ENCODE measurements around the gene STK32B. TPM values are rescaled to one million over a fixed set of nuclear protein-coding genes. Genes with fewer than 3 reads are reported as not detected.
A peak's percentile ranks its signal among the peaks of the same experiment; 100 is the strongest.
"Not testable (repeated sequence)": the region's sequence is repeated elsewhere in the genome, so short reads cannot be mapped to it uniquely, and the experiment has no call there.

The STK32B gene
- polyA plus RNA-seq, 6 donors from 2014 or later = 0.27 to 4.7 (median 1.2) TPM; not detected in 2

DNA sequence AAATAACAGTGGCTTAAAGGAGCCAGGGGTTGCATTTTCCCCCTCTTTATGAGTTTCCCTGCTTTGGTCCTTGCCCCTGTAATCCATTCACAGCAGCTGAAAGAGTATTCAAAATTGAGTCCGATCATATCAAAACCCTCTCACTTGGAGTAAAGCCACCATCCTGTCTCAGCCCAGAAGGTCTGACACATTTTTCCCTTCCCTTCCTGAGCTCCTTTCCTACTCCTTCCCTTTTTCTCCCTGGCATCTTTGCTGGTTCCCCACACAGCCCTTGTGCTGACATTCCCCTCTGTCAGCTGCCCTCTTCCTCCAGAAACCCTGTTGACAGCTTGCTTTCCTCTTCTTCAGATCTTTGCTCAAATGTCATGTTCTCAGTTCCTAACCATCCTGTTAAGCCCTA, 361.5 kb downstream of the STK32B start:
- H3K27ac Mint-ChIP-seq = peak overlapping the region in 2 of 6 donors; percentile 26 to 51
- peaks cover 10 to 39% (median 28%) of the 10 kb centered on the region in 3 donors for H3K4me1 Mint-ChIP-seq
- H3K4me3 Mint-ChIP-seq = no peak overlapping the region
- peaks cover 0 to 10% of the 10 kb centered on the region in 2 donors for H3K36me3 Mint-ChIP-seq
- ATAC-seq (ENCODE audit: low read depth in 2 of 2) (no peak), DNase-seq (no peak)
- H3K27me3 Mint-ChIP-seq = no peaks in the 10 kb centered on the region
- H3K9me3 Mint-ChIP-seq = peaks cover 5 to 19% (median 12%) of the 10 kb centered on the region in 7 donors

DNA sequence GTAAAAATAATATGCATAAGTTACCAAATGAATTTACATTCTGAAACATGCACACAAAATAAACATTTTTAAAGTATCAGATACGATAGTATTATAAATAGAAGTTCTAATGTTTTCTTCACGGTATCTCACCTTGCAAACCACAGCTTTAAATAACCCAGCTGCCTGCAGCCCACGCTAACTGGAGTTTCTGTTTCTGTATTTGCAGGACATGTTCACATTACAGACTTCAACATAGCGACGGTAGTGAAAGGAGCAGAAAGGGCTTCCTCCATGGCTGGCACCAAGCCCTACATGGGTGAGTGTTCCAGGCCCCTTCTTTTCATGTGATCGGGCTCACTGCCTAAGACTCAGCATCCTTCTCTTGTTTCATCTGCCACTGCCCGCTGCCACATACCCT, 365.4 kb downstream of the STK32B start:
- peak overlapping the region in 2 of 6 donors; percentile 67 to 74 for H3K27ac Mint-ChIP-seq
- ATAC-seq (ENCODE audit: low read depth in 2 of 2) (peak; percentile 56 to 70), DNase-seq (peak; percentile 20)
- H3K27me3 Mint-ChIP-seq = no peaks in the 10 kb centered on the region
- peaks cover 5 to 10% of the 10 kb centered on the region in 2 donors for H3K36me3 Mint-ChIP-seq
- H3K4me3 Mint-ChIP-seq = peak overlapping the region in 6 of 8 donors; percentile 16 to 89 (median 42)
- peaks cover 15 to 39% (median 28%) of the 10 kb centered on the region in 3 donors for H3K4me1 Mint-ChIP-seq
- peaks cover 3 to 29% (median 17%) of the 10 kb centered on the region in 7 donors for H3K9me3 Mint-ChIP-seq

DNA sequence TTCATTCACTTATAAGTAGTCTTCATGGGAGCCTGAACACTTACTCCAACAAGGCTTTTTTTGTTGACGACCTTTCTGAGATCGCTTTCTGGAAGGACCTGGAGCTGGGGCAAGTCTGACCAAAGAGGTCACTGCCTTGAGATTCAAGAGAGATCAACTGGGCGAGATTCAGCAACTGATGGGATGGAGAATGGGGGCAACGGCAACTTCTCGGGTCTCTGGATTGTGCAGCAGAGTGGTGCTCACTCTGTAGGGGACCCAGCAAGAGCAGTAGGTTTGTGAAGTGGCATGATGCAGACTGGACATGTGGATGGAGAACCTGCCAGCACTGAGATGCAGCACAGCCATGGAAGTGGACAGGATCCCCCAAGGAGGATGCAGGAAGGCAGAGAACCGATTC, 369.0 kb downstream of the STK32B start:
- no peak for ATAC-seq (ENCODE audit: low read depth in 2 of 2)
- peaks cover 10 to 23% (median 22%) of the 10 kb centered on the region in 3 donors for H3K4me1 Mint-ChIP-seq
- no peak overlapping the region for H3K4me3 Mint-ChIP-seq
- H3K36me3 Mint-ChIP-seq = peaks cover 5 to 10% of the 10 kb centered on the region in 2 donors
- peak overlapping the region in 1 of 6 donors; percentile 88 for H3K27ac Mint-ChIP-seq
- H3K9me3 Mint-ChIP-seq = peaks cover 3 to 29% (median 17%) of the 10 kb centered on the region in 7 donors
- no peak for DNase-seq
- H3K27me3 Mint-ChIP-seq = no peaks in the 10 kb centered on the region

DNA sequence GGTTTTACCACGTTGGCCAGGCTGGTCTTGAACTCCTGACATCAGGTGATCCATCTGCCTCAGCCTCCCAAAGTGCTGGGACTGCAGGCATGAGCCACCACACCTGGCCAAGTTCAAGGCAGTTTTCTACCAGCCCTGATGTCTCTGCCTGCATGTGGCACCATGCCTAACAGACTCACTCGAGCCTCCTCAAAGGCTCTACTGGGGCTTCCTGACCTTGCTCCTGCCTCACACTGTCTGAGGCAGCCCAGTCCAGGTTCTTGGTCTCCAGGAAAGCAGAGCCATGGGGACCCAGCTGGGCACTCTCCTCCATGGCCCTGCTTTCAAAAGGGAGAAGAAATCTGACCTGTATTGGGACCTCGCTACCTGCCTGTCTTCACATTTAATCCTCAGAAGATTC, 370.1 kb downstream of the STK32B start:
- no peak overlapping the region for H3K27ac Mint-ChIP-seq
- DNase-seq (no peak), ATAC-seq (ENCODE audit: low read depth in 2 of 2) (no peak)
- H3K4me3 Mint-ChIP-seq = no peak overlapping the region
- H3K27me3 Mint-ChIP-seq = no peaks in the 10 kb centered on the region
- H3K36me3 Mint-ChIP-seq = peaks cover 5 to 10% of the 10 kb centered on the region in 2 donors
- H3K9me3 Mint-ChIP-seq = peaks cover 3 to 29% (median 15%) of the 10 kb centered on the region in 7 donors
- H3K4me1 Mint-ChIP-seq = peaks cover 5 to 11% (median 10%) of the 10 kb centered on the region in 3 donors

DNA sequence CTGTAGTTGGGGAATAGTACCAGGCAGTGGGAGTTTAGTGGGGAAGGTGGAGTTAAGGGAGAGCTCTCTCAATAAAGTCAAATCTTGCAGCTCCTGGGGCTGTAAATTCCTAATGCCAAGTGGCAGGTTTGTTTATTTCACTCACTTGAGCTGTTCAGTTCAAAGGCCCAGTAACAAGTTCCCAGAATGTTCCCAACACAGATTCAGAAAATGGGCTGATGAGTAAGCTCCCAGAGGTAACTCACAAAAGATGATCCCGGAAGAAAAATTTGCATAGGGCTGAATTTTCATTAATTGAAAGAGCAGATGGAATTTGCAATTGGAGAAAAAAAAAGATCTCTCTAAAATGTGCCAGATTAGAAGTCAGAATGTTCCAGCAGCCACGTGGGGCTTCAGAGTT, 370.9 kb downstream of the STK32B start:
- no peak overlapping the region for H3K27ac Mint-ChIP-seq
- no peaks in the 10 kb centered on the region for H3K27me3 Mint-ChIP-seq
- peaks cover 5% of the 10 kb centered on the region in 2 donors for H3K36me3 Mint-ChIP-seq

DNA sequence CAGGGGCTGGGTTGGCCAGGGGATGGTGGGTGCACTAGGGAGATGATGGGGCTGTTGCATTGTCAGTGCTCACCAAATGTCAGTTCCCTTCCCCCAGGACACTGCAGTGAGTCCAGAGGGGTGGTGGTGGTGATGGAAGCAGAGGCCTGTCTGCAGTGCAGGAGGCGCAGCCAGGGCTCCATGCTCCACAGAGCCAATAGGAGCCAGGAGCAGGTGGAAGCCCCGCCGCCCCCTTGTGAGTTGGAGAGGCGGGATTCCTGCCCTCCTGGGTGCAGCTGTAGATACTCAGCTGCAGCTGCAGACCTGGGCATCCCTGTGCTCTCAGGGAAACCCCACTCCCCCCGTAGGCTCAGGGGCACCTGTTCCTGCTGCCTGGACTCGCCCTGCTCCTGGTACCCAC, 372.4 kb downstream of the STK32B start:
- no peak for ATAC-seq (ENCODE audit: low read depth in 2 of 2)
- Mint-ChIP-seq H3K4me3 (no peak overlapping the region), H3K27ac (peak overlapping the region in 1 of 6 donors; percentile 74), H3K27me3 (no peaks in the 10 kb centered on the region), H3K36me3 (peaks cover 0 to 5% of the 10 kb centered on the region in 2 donors), H3K4me1 (peaks cover 0 to 5% (median 0%) of the 10 kb centered on the region in 3 donors), H3K9me3 (peaks cover 0 to 10% (median 3%) of the 10 kb centered on the region in 7 donors)
- DNase-seq = no peak

More for the DNA sequence above, 370.9 kb downstream of the STK32B start:
- ATAC-seq (ENCODE audit: low read depth in 2 of 2) (no peak), DNase-seq (no peak)
- Mint-ChIP-seq H3K9me3 (peaks cover 0 to 23% (median 11%) of the 10 kb centered on the region in 7 donors), H3K4me3 (no peak overlapping the region), H3K4me1 (peaks cover 3 to 5% (median 4%) of the 10 kb centered on the region in 3 donors)

DNA sequence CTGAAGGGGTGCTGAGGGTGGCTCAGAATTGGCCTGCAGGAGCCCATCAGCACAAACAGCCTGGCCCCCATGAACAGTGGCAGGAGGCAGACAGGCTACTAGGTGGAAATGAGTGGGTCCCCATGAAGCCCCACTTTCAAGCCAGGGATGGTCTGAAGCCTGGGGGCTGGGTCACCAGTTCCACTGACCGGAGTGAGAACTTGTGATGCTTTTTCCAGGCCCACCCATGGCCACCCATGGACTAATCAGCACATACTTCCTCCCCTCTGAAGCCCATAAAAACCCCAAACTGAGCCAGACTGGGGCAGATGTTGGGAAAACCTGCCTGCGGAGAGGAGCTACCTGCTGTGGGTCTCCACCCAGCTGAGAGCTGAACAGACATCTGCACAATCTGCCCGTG, 372.9 kb downstream of the STK32B start:
- peaks cover under 1 to 10% (median 3%) of the 10 kb centered on the region in 7 donors for H3K9me3 Mint-ChIP-seq
- DNase-seq (no peak), ATAC-seq (ENCODE audit: low read depth in 2 of 2) (no peak)
- peak overlapping the region in 1 of 6 donors; percentile 1 for H3K27ac Mint-ChIP-seq
- no peak overlapping the region for H3K4me3 Mint-ChIP-seq
- peaks cover 0 to 5% (median 0%) of the 10 kb centered on the region in 3 donors for H3K4me1 Mint-ChIP-seq
- H3K36me3 Mint-ChIP-seq = peaks cover 0 to 5% of the 10 kb centered on the region in 2 donors
- no peaks in the 10 kb centered on the region for H3K27me3 Mint-ChIP-seq

DNA sequence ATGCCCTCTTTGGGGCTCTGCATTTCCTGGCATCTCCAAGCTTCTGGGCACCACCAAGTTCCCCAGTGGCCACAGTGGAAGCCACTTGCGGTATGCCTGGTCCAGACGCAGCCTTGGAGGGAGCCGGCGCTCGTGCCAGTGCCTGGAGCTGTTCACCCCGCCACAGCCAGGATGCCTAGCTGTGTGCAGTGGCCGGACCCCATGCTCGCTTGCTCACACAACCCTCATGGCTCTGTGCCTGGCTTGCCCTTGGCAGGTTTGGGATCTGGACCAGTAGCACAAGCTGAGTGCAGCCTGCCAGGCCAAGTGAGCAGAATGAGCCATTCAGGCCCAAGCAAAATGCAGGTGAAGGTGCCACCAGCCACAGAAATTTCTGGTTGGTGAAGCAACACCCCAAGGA, 373.6 kb downstream of the STK32B start:
- no peak for ATAC-seq (ENCODE audit: low read depth in 2 of 2)
- no peaks in the 10 kb centered on the region for H3K27me3 Mint-ChIP-seq
- H3K36me3 Mint-ChIP-seq = peaks cover 0 to 5% of the 10 kb centered on the region in 2 donors
- H3K4me1 Mint-ChIP-seq = peaks cover 0 to 5% (median 0%) of the 10 kb centered on the region in 3 donors
- DNase-seq = no peak
- no peak overlapping the region for H3K4me3 Mint-ChIP-seq
- peaks cover 3 to 12% (median 5%) of the 10 kb centered on the region in 7 donors for H3K9me3 Mint-ChIP-seq
- H3K27ac Mint-ChIP-seq = no peak overlapping the region

DNA sequence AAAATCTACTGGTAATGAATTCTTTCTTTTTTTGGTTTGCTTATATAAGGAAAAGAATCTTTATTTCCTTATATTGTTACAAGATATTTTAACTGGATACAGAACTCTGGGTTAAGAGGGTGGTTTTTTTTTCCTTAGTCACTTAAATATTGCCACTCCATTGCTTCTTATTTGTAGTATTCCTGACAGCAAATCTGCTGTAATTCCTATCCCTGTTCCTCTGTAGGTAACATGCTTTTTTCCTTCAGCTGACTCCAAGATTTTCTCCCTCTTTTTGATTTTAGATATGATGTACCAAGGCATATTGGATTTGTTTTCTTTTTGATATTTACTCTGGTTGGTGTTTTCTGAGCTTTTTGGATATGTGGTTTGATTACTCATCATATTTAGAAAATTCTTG, 378.5 kb downstream of the STK32B start:
- DNase-seq = no peak
- no peaks in the 10 kb centered on the region for H3K4me1 Mint-ChIP-seq
- H3K27ac Mint-ChIP-seq = no peak overlapping the region
- no peaks in the 10 kb centered on the region for H3K36me3 Mint-ChIP-seq
- no peak overlapping the region for H3K4me3 Mint-ChIP-seq
- ATAC-seq (ENCODE audit: low read depth in 2 of 2) = no peak
- no peaks in the 10 kb centered on the region for H3K27me3 Mint-ChIP-seq
- peaks cover 0 to 23% (median 10%) of the 10 kb centered on the region in 7 donors for H3K9me3 Mint-ChIP-seq

DNA sequence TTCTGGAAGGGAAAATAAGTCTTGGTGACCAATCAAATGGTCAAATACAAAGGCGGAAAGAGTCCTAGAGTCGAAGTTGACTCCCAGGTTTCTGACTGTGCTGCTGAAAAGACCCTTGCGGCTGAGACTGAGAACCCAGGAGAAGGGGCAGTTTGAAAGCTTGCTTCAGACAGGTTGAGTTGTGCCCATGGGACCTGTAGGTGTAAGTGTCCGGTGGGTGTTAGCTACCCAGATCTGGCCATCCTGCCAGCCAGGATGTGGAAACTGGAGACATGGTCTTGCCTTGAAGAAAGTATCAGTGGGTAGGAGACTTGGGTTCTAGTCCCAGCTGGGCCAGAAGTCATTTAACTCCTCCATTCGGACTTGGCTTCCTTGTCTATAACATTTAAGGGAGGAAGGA, 381.9 kb downstream of the STK32B start:
- ATAC-seq (ENCODE audit: low read depth in 2 of 2) (no peak), DNase-seq (no peak)
- no peak overlapping the region for H3K4me3 Mint-ChIP-seq
- no peaks in the 10 kb centered on the region for H3K36me3 Mint-ChIP-seq
- H3K9me3 Mint-ChIP-seq = peaks cover 7 to 27% (median 10%) of the 10 kb centered on the region in 7 donors
- no peaks in the 10 kb centered on the region for H3K27me3 Mint-ChIP-seq
- H3K27ac Mint-ChIP-seq = no peak overlapping the region
- no peaks in the 10 kb centered on the region for H3K4me1 Mint-ChIP-seq

DNA sequence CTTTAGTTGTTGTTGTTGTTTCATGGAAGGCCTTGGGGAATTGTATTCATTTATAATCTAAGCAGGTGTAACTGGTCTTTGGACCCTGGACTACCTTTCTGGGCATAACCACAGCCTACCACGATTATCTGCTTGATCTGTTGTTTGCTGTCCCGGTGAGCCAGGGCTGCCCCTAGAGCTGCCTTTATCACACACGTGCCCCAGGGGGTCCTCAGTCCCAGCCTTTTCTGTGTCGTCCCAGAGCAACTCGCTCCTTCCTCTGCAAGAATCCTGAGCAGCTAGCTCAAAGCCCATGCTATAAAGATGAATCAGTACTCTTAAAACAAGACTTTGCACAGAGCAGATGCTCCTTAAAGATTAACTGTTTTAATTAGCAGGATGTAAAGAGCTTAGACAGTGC, 383.9 kb downstream of the STK32B start:
- H3K9me3 Mint-ChIP-seq = peaks cover 1 to 16% (median 4%) of the 10 kb centered on the region in 7 donors
- no peaks in the 10 kb centered on the region for H3K36me3 Mint-ChIP-seq
- H3K4me1 Mint-ChIP-seq = no peaks in the 10 kb centered on the region
- H3K27ac Mint-ChIP-seq = no peak overlapping the region
- ATAC-seq (ENCODE audit: low read depth in 2 of 2) = no peak
- no peak overlapping the region for H3K4me3 Mint-ChIP-seq
- DNase-seq = no peak
- H3K27me3 Mint-ChIP-seq = no peaks in the 10 kb centered on the region

DNA sequence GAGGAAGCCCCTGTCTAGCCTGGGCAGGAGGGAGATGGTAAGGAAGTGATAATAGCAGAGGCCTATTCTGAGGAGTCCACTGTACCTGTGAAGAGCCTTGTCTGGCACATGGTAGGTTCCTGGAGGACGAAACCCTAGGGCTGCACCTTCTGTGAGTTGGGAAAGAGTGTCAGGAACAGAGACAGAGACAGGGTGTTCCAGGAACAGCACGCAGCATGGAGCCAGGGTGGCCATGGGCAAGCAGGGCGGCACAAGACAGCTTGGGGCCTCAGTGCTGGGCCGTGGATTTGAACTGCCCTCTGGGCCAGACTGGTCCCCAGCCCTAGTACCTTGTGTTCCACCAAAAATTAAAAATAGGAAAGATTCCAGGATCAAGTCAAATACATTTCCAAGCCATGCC, 384.5 kb downstream of the STK32B start:
- Mint-ChIP-seq H3K4me3 (no peak overlapping the region), H3K27me3 (no peaks in the 10 kb centered on the region), H3K27ac (no peak overlapping the region), H3K36me3 (no peaks in the 10 kb centered on the region), H3K4me1 (no peaks in the 10 kb centered on the region), H3K9me3 (peaks cover 0 to 10% (median 1%) of the 10 kb centered on the region in 7 donors)
- ATAC-seq (ENCODE audit: low read depth in 2 of 2) (no peak), DNase-seq (no peak)

DNA sequence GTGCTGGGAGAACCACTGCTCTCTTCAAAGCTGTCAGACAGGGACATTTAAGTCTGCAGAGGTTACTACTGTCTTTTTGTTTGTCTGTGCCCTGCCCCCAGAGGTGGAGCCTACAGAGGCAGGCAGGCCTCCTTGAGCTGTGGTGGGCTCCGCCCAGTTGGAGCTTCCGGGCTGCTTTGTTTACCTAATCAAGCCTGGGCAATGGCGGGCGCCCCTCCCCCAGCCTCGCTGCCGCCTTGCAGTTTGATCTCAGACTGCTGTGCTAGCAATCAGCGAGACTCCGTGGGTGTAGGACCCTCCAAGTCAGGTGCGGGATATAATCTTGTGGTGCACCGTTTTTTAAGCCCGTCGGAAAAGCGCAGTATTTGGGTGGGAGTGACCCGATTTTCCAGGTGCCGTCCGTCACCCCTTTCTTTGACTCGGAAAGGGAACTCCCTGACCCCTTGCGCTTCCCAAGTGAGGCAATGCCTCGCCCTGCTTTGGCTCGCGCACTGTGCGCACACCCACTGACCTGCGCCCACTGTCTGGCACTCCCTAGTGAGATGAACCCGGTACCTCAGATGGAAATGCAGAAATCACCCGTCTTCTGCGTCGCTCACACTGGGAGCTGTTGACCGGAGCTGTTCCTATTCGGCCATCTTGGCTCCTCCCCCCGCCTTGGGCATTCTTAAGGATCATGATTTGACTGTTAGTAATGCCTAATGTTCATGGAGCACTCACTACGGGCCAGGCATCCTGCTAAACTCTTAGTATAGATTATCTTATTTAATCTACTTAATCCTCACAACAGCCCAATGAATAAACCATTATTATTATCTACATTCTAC, 392.9 kb downstream of the STK32B start:
- not testable (repeated sequence) for H3K4me3 Mint-ChIP-seq; H3K27ac Mint-ChIP-seq; H3K9me3 Mint-ChIP-seq; H3K36me3 Mint-ChIP-seq; ATAC-seq (ENCODE audit: low read depth in 2 of 2); H3K4me1 Mint-ChIP-seq; H3K27me3 Mint-ChIP-seq; DNase-seq

DNA sequence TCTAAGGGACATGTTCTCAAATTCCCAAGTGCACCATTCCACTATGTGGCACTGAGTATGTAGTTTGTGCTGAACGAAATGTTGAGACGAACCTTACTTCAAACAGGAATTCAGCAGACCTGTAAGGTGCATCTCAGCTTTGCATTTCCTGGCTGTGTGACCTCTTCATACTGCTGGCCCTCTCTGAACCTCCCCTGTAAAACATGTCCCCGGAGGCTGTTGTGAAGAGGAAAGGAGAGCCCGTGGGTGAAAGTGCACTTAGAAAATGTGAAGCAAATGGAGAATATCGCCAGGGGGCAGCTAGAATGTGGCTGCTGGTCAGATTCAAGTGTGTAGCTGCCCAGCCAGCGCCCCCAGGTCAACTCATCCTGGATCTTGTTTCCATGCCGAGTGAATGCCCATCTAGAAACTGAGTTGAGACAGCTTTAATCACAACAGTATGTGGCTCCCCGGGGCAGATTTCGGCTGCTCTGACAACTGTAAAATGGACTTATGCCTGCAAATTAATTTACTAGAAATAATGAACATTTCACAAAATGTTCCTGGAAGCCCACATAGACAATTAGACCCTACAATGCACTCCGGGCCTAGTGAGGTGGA, 393.7 kb downstream of the STK32B start:
- Mint-ChIP-seq H3K4me3 (no peak overlapping the region), H3K9me3 (peaks cover 0 to 2% (median 0%) of the 10 kb centered on the region in 7 donors), H3K36me3 (no peaks in the 10 kb centered on the region), H3K27ac (no peak overlapping the region), H3K27me3 (no peaks in the 10 kb centered on the region), H3K4me1 (peaks cover 0 to 5% (median 2%) of the 10 kb centered on the region in 3 donors)
- no peak for DNase-seq
- no peak for ATAC-seq (ENCODE audit: low read depth in 2 of 2)

All from naive B cell (primary cell).